Measurements from ENCODE around the gene FMNL2. TPM values are rescaled to one million over a fixed set of nuclear protein-coding genes. Genes with fewer than 3 reads are reported as not detected.
"Not testable (repeated sequence)": the region's sequence is repeated elsewhere in the genome, so short reads cannot be mapped to it uniquely, and the experiment has no call there.

FMNL2 gene
- total and polyA plus RNA-seq, 10 donors: 8.8 to 59.3 (median 33.5) TPM

GRCh38 chr2:152309352-152310214 lies 25.4 kb upstream of the FMNL2 start:
- 76 to 88% (median 84%) methylated on average over 13 of the region's 13 CpGs for WGBS, 5 donors
- H3K4me3 ChIP-seq: no peak overlapping the region
- H3K9me3 ChIP-seq: no peaks in the 10 kb centered on the region
- intact Hi-C loops (cut with DNase I; ENCODE audit: low total_unique reads): no loop called here
- H3K36me3 ChIP-seq: no peaks in the 10 kb centered on the region
- no peaks in the 10 kb centered on the region for H3K27me3 ChIP-seq (replicated peaks in 1 of 7)
- no peak overlapping the region for H3K27ac ChIP-seq
- no peaks in the 10 kb centered on the region for H3K4me1 ChIP-seq
- no peak for DNase-seq
- TF ChIP-seq POLR2A (IDR thresholded peaks at IDR 0.05) (no peak), POLR2AphosphoS5 (IDR thresholded peaks at IDR 0.05) (no peak), CTCF (IDR thresholded peaks at IDR 0.05 in 8 of 11, conservative IDR thresholded peaks at IDR 0.05 in 3 of 11) (no peak)

- intact Hi-C loops (cut with DNase I; ENCODE audit: low total_unique reads): no loop called here
- Histone ChIP-seq H3K9me3 (peaks cover 0 to 3% (median 0%) of the 10 kb centered on the region in 8 donors), H3K4me1 (no peaks in the 10 kb centered on the region), H3K4me3 (no peak overlapping the region), H3K27ac (no peak overlapping the region), H3K36me3 (no peaks in the 10 kb centered on the region), H3K27me3 (replicated peaks in 1 of 7) (no peaks in the 10 kb centered on the region)
- no peak for DNase-seq
- 58 to 83% (median 65%) methylated on average over 3 of the region's 3 CpGs for WGBS, 5 donors
- TF ChIP-seq POLR2AphosphoS5 (IDR thresholded peaks at IDR 0.05) (no peak), CTCF (IDR thresholded peaks at IDR 0.05 in 8 of 11, conservative IDR thresholded peaks at IDR 0.05 in 3 of 11) (no peak), POLR2A (IDR thresholded peaks at IDR 0.05) (no peak)
Measured at GRCh38 chr2:152319822-152320570, 15.0 kb upstream of the FMNL2 start.

GRCh38 chr2:152320814-152321213 lies 14.2 kb upstream of the FMNL2 start:
- intact Hi-C loops (cut with DNase I; ENCODE audit: low total_unique reads): no loop called here
- WGBS, 5 donors: 90 to 96% (median 95%) methylated on average over 5 of the region's 5 CpGs
- Histone ChIP-seq H3K27ac (no peak overlapping the region), H3K4me3 (no peak overlapping the region), H3K4me1 (no peaks in the 10 kb centered on the region), H3K27me3 (replicated peaks in 1 of 7) (no peaks in the 10 kb centered on the region), H3K9me3 (peaks cover 0 to 3% (median 0%) of the 10 kb centered on the region in 8 donors), H3K36me3 (no peaks in the 10 kb centered on the region)
- no peak for TF ChIP-seq CTCF (IDR thresholded peaks at IDR 0.05 in 8 of 11, conservative IDR thresholded peaks at IDR 0.05 in 3 of 11)
- TF ChIP-seq POLR2A (IDR thresholded peaks at IDR 0.05): no peak
- no peak for TF ChIP-seq POLR2AphosphoS5 (IDR thresholded peaks at IDR 0.05)
- no peak for DNase-seq

- no peak for DNase-seq
- no peak overlapping the region for H3K4me3 ChIP-seq
- H3K27me3 ChIP-seq (replicated peaks in 1 of 7): no peaks in the 10 kb centered on the region
- no peak overlapping the region for H3K27ac ChIP-seq
- 86 to 93% (median 88%) methylated on average over 4 of the region's 4 CpGs for WGBS, 5 donors
- H3K9me3 ChIP-seq: no peaks in the 10 kb centered on the region
- H3K36me3 ChIP-seq: no peaks in the 10 kb centered on the region
- TF ChIP-seq CTCF (IDR thresholded peaks at IDR 0.05 in 8 of 11, conservative IDR thresholded peaks at IDR 0.05 in 3 of 11): no peak
- TF ChIP-seq POLR2A (IDR thresholded peaks at IDR 0.05): no peak
- no peak for TF ChIP-seq POLR2AphosphoS5 (IDR thresholded peaks at IDR 0.05)
- no peaks in the 10 kb centered on the region for H3K4me1 ChIP-seq
- intact Hi-C loops (cut with DNase I; ENCODE audit: low total_unique reads): no loop called here
Measured at GRCh38 chr2:152322222-152322621, 12.8 kb upstream of the FMNL2 start.

- H3K4me1 ChIP-seq; H3K4me3 ChIP-seq; DNase-seq; H3K36me3 ChIP-seq; intact Hi-C loops (cut with DNase I; ENCODE audit: low total_unique reads); H3K27me3 ChIP-seq (replicated peaks in 1 of 7); H3K9me3 ChIP-seq; H3K27ac ChIP-seq: not testable (repeated sequence)
- WGBS, 5 donors: 88 to 93% (median 90%) methylated on average over 5 of the region's 5 CpGs
Measured at GRCh38 chr2:152325126-152325525, 9.8 kb upstream of the FMNL2 start.

Data from spleen (tissue), 11 donors.